Esophagus muscularis mucosa (tissue), 4 donors: ENCODE results near the gene YARS1.

Source experiments
- CTCF ChIP-seq, 3 experiments: fragments of 200-600 bp in 2 of 3; fragments of 450-650 bp in 1 of 3; sonication (generic) in 2 of 3; IDR thresholded peaks; one replicate each; pipeline ENCODE4 v1.5.1; 2017 to 2019; ENCODE audit warnings: antibody characterized with exemption in 3 of 3, mild to moderate bottlenecking in 2 of 3, moderate library complexity in 1 of 3
- EP300 ChIP-seq: sonication (generic); formaldehyde crosslinking; IDR thresholded peaks from one replicate; pipeline ENCODE4 v1.6.1; 2017; ENCODE audit warnings: antibody characterized with exemption
- POLR2A ChIP-seq: fragments of 450-650 bp; IDR thresholded peaks from one replicate; pipeline ENCODE4 v1.6.1; 2017; ENCODE audit warnings: antibody characterized with exemption, moderate library complexity, mild to moderate bottlenecking, low read depth
- POLR2AphosphoS5 ChIP-seq, 2 donors: sonication (generic); formaldehyde crosslinking; IDR thresholded peaks; one replicate each; pipeline ENCODE4 v1.6.1; 2017; ENCODE audit warnings: antibody characterized with exemption in 2 of 2

DNA sequence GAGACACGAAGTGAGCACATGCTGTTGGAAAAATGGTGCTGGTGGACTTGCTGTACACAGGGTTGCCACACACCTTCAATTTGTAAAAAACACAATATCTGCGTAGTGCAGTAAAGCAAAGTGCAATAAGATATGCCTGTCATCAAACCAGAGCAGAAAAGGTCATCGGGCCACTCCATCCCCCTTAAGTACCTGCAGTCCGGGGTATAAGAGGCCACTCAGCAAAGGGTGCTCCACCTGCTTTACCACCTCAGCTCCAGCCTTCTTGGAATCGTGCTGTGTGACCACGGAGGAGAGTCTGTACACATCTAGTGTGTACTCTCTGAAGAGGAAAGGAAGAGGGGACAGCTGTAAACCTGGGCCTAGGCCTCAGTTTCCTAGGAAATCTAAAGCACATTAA, 10.9 kb downstream of the YARS1 start:
- TF ChIP-seq CTCF (IDR thresholded peaks at IDR 0.05) (no peak), POLR2A (no peak), POLR2AphosphoS5 (IDR thresholded peaks at IDR 0.05) (no peak), EP300 (no peak)
